Measurements from ENCODE around the gene PCNX2.

DNA sequence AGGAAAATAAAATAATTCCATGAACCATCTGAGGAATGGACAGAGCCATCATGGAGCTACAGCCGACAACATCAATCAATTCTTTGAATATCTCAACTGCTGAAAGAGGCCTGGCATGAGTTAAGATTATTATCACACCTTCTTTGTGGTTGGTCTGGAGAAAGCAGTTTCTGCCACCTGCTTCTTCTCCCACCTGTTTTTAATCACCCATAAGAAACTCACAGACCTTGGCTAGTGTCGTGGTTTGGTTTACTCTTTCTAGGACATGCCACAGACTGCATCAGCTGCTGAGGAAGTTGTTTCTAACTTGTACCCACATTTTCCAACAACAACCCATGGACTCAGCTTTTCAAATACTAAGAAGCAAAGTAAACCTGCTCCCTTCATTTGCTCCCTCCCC is 279.6 kb downstream of the PCNX2 start:
- TF ChIP-seq, protein P1, sequence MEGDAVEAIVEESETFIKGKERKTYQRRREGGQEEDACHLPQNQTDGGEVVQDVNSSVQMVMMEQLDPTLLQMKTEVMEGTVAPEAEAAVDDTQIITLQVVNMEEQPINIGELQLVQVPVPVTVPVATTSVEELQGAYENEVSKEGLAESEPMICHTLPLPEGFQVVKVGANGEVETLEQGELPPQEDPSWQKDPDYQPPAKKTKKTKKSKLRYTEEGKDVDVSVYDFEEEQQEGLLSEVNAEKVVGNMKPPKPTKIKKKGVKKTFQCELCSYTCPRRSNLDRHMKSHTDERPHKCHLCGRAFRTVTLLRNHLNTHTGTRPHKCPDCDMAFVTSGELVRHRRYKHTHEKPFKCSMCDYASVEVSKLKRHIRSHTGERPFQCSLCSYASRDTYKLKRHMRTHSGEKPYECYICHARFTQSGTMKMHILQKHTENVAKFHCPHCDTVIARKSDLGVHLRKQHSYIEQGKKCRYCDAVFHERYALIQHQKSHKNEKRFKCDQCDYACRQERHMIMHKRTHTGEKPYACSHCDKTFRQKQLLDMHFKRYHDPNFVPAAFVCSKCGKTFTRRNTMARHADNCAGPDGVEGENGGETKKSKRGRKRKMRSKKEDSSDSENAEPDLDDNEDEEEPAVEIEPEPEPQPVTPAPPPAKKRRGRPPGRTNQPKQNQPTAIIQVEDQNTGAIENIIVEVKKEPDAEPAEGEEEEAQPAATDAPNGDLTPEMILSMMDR (IDR thresholded peaks at IDR 0.05; ENCODE audit: insufficient read depth, low read length, poor library complexity, severe bottlenecking), result no peak
- TF ChIP-seq EZH2phosphoT487 (conservative IDR thresholded peaks at IDR 0.05; ENCODE audit: low read length), result no peak
